HCT116 (cell line): ENCODE data around the gene SCAF1. TPM values are rescaled to one million over a fixed set of nuclear protein-coding genes. Genes with fewer than 3 reads are reported as not detected.

Source experiments
- ATAC-seq: fragments of 200-7000 bp; cut with Tn5 transposase; 2 replicates; pipeline ENCODE4 v1.9.1; 2020; ENCODE audit warnings: mild to moderate bottlenecking, moderate library complexity
- BruUV-seq: library from RNA; stranded (reverse); fragments of 400-500 nt; replicated peaks from 2 replicates; lab custom pipeline; 2021; lab: Mats Ljungman, UMichigan
- CTCF ChIA-PET: fragments of 300-600 bp; sonication (Branson Sonifier 250); formaldehyde crosslinking; loops from one replicate; lab custom pipeline; 2021; ENCODE audit warnings: antibody characterized with exemption; lab: Charles Lee
- POLR2A ChIA-PET: fragments of 300-600, 350-600 bp; sonication (Branson Sonifier 250); formaldehyde crosslinking; loops from one replicate; lab custom pipeline; 2021; ENCODE audit warnings: antibody characterized with exemption; lab: Charles Lee
- RAD21 ChIA-PET, 2 experiments: fragments of 300-600 bp; sonication (Branson Sonifier 250); formaldehyde crosslinking; loops; one replicate each; lab custom pipeline; 2023; ENCODE audit warnings: low total read pairs in 2 of 2; ENCODE audit not compliant: uncharacterized antibody in 2 of 2, unreplicated experiment in 2 of 2, low non-redundant PET in 1 of 2; lab: Charles Lee
- DNase-seq: peaks from one replicate; pipeline ENCODE4 v3.0.0-alpha.2; 2010; ENCODE audit warnings: low read depth, low spot score
- H2AFZ ChIP-seq: fragments of 200-600 bp; shearing (Covaris generic), sonication (generic); 2 replicates; pipeline ENCODE4 v1.6.1; 2017; ENCODE audit warnings: low read depth, mixed run types, mixed read lengths, antibody characterized with exemption, low read length; ENCODE audit not compliant: poor library complexity, severe bottlenecking
- H3K27ac ChIP-seq: 2 replicates; pipeline ENCODE4 v1.5.1; 2012; ENCODE audit warnings: low read depth, low read length
- H3K27me3 ChIP-seq: fragments of 200-600 bp; sonication (generic); 2 replicates; pipeline ENCODE4 v1.6.1; 2016; ENCODE audit warnings: mixed run types, low read length, mixed read lengths; ENCODE audit not compliant: insufficient read depth
- H3K36me3 ChIP-seq, 2 experiments: fragments of 200-500 bp in 1 of 2; fragments of 200-600 bp in 1 of 2; sonication (Bioruptor generic) in 1 of 2; sonication (generic) in 1 of 2; 2 replicates each; pipeline versions ENCODE4 v1.5.1 to v1.6.1; 2014 to 2016; ENCODE audit warnings: low read length in 2 of 2, inconsistent platforms in 1 of 2, mixed read lengths in 1 of 2, mixed run types in 1 of 2; ENCODE audit not compliant: insufficient read depth in 2 of 2, control insufficient read depth in 1 of 2
- H3K4me1 ChIP-seq, 2 experiments: fragments of 200-600 bp in 1 of 2; sonication (generic) in 1 of 2; 2 replicates each; pipeline versions ENCODE4 v1.5.1 to v1.6.1; 2012 to 2017; ENCODE audit warnings: low read length in 2 of 2, inconsistent platforms in 1 of 2, mild to moderate bottlenecking in 1 of 2, mixed read lengths in 1 of 2, mixed run types in 1 of 2, moderate library complexity in 1 of 2; ENCODE audit not compliant: insufficient read depth in 2 of 2, control insufficient read depth in 1 of 2
- H3K4me2 ChIP-seq: fragments of 200-600 bp; sonication (generic); 2 replicates; pipeline ENCODE4 v1.6.1; 2017; ENCODE audit warnings: mixed run types, low read length, mixed read lengths
- H3K4me3 ChIP-seq, 2 experiments: fragments of 200-600 bp in 1 of 2; sonication (generic) in 1 of 2; replicated peaks in 1 of 2; 2 replicates each; pipeline ENCODE4 v1.5.1; 2011 to 2016; ENCODE audit warnings: low read length in 2 of 2, control low read depth in 1 of 2, low read depth in 1 of 2, mild to moderate bottlenecking in 1 of 2, mixed read lengths in 1 of 2, mixed run types in 1 of 2
- H3K79me2 ChIP-seq: fragments of 200-600 bp; sonication (generic); 2 replicates; pipeline ENCODE4 v1.6.1; 2017; ENCODE audit warnings: mild to moderate bottlenecking, mixed run types, low read length, moderate library complexity, mixed read lengths; ENCODE audit not compliant: insufficient read depth
- H3K9ac ChIP-seq: fragments of 200-600 bp; sonication (generic); 2 replicates; pipeline ENCODE4 v1.6.1; 2016; ENCODE audit warnings: low read length, mixed read lengths
- H3K9me2 ChIP-seq: fragments of 200-600 bp; sonication (generic), shearing (Covaris generic); 2 replicates; pipeline ENCODE4 v1.6.1; 2017; ENCODE audit warnings: mixed run types, mild to moderate bottlenecking, moderate library complexity; ENCODE audit not compliant: insufficient read depth
- H3K9me3 ChIP-seq, 2 experiments: fragments of 200-500 bp in 1 of 2; fragments of 200-600 bp in 1 of 2; sonication (Bioruptor generic) in 1 of 2; sonication (generic) in 1 of 2; 2 replicates each; pipeline ENCODE4 v1.6.1; 2014 to 2017; ENCODE audit warnings: low read length in 2 of 2, mixed read lengths in 2 of 2, inconsistent platforms in 1 of 2, low read depth in 1 of 2, mild to moderate bottlenecking in 1 of 2, mixed run types in 1 of 2, moderate library complexity in 1 of 2; ENCODE audit not compliant: control insufficient read depth in 1 of 2, insufficient read depth in 1 of 2
- H4K20me1 ChIP-seq: fragments of 200-600 bp; sonication (generic), shearing (Covaris generic); 2 replicates; pipeline ENCODE4 v1.6.1; 2017; ENCODE audit warnings: mixed run types, mild to moderate bottlenecking, moderate library complexity; ENCODE audit not compliant: insufficient read depth
- ATF3 ChIP-seq: IDR thresholded peaks from 2 replicates; pipeline ENCODE4 v1.6.1; 2012
- CBX3 ChIP-seq: IDR thresholded peaks from 2 replicates; pipeline ENCODE4 v1.6.1; 2012; ENCODE audit warnings: low read depth
- CTCF ChIP-seq, 3 experiments: fragments of 200-600 bp in 1 of 3; sonication (generic) in 1 of 3; IDR thresholded peaks in 2 of 3; conservative IDR thresholded peaks in 1 of 3; 2 replicates each; pipeline ENCODE4 v1.5.1; 2012 to 2017; ENCODE audit warnings: low read depth in 2 of 3, low read length in 2 of 3, antibody characterized with exemption in 1 of 3, borderline replicate concordance in 1 of 3, control low read depth in 1 of 3, mild to moderate bottlenecking in 1 of 3, mixed read lengths in 1 of 3, mixed run types in 1 of 3, moderate library complexity in 1 of 3; ENCODE audit not compliant: insufficient read depth in 1 of 3
- EZH2 ChIP-seq: fragments of 200-600 bp; sonication (generic); IDR thresholded peaks from 2 replicates; pipeline ENCODE4 v1.6.1; 2017; ENCODE audit warnings: antibody characterized with exemption, mixed run types
- EZH2phosphoT487 ChIP-seq: fragments of 200-600 bp; IDR thresholded peaks from 2 replicates; pipeline ENCODE4 v1.6.1; 2018; ENCODE audit warnings: antibody characterized with exemption, borderline replicate concordance
- FOSL1 ChIP-seq: IDR thresholded peaks from 2 replicates; pipeline ENCODE4 v1.6.1; 2012; ENCODE audit warnings: low read depth
- POLR2AphosphoS5 ChIP-seq: IDR thresholded peaks from 2 replicates; pipeline ENCODE4 v1.6.1; 2011; ENCODE audit warnings: mild to moderate bottlenecking, low read depth, low read length, moderate library complexity
- SP1 ChIP-seq: IDR thresholded peaks from 2 replicates; pipeline ENCODE4 v1.6.1; 2012; ENCODE audit warnings: low read depth
- TCF7L2 ChIP-seq: IDR thresholded peaks from 2 replicates; pipeline ENCODE4 v1.7.0; 2011; ENCODE audit warnings: borderline replicate concordance, inconsistent platforms; ENCODE audit not compliant: insufficient read depth, insufficient read length; ENCODE audit errors: extremely low read depth
- YY1 ChIP-seq: IDR thresholded peaks from 2 replicates; pipeline ENCODE4 v1.6.1; 2011; ENCODE audit warnings: low read length, low read depth, moderate library complexity, mild to moderate bottlenecking; ENCODE audit not compliant: insufficient replicate concordance; ENCODE audit errors: extremely low read depth
- ZFX ChIP-seq: fragments of 450-650 bp; IDR thresholded peaks from 2 replicates; pipeline ENCODE4 v1.6.1; 2017
- intact Hi-C: fragments of 100-400 bp; cut with micrococcal nuclease; formaldehyde crosslinking; loops from 2 replicates; pipeline ENCODE4 v1.10.0; 2022
- total RNA-seq: library from RNA; stranded (reverse); gene quantifications from one replicate; pipeline ENCODE4 v1.2.1, GENCODE V29; 2021; ENCODE audit not compliant: unreplicated experiment

The SCAF1 gene
- total RNA-seq, 1 experiment from 2014 or later: 96.8 TPM

GRCh38 chr19:49629659-49630058 is 12.3 kb upstream of the SCAF1 start:
- Histone ChIP-seq H3K9me3 (no peaks in the 10 kb centered on the region), H3K4me3 (no peak overlapping the region), H3K4me1 (peaks cover 3 to 8% of the 10 kb centered on the region in 2 experiments; a peak in 2 of 4 replicates), H3K27me3 (no peaks in the 10 kb centered on the region), H3K9ac (no peak overlapping the region), H3K4me2 (no peak overlapping the region), H4K20me1 (no peaks in the 10 kb centered on the region), H2AFZ (no peak overlapping the region), H3K27ac (no peak overlapping the region), H3K9me2 (no peaks in the 10 kb centered on the region), H3K36me3 (peaks cover 0 to 2% of the 10 kb centered on the region in 2 experiments; a peak in 1 of 4 replicates), H3K79me2 (no peaks in the 10 kb centered on the region)
- intact Hi-C loops: no loop called here
- POLR2A ChIA-PET: interaction anchor here (2.9 kb wide), 1 partner anchor 11 kb away, joined by 13 read pairs; the partner anchor contains the start of gene RRAS
- no TSS peak for BruUV-seq
- RAD21 ChIA-PET: no interaction called here
- CTCF ChIA-PET: no interaction called here
- ATAC-seq: no peak
- TF ChIP-seq ZFX: no peak
- DNase-seq: no peak

GRCh38 chr19:49631014-49631588 is 10.9 kb upstream of the SCAF1 start:
- H3K9me3 ChIP-seq: no peaks in the 10 kb centered on the region
- H3K9ac ChIP-seq: no peak overlapping the region
- H3K36me3 ChIP-seq: peaks cover 0 to 2% of the 10 kb centered on the region in 2 experiments; a peak in 1 of 4 replicates
- ChIA-PET RAD21 (no interaction called here), POLR2A (interaction anchor here (2.9 kb wide), 1 partner anchor 9 kb away, joined by 13 read pairs; the partner anchor contains the start of gene RRAS), CTCF (interaction anchor here (1.1 kb wide), 1 partner anchor 20 kb away, joined by 3 read pairs; no protein-coding TSS in a partner anchor)
- DNase-seq: no peak
- intact Hi-C loops: no loop called here
- H3K9me2 ChIP-seq: no peaks in the 10 kb centered on the region
- H3K4me3 ChIP-seq: no peak overlapping the region
- TF ChIP-seq POLR2AphosphoS5 (no peak), CTCF (IDR thresholded peaks at IDR 0.05 in 2 of 3, conservative IDR thresholded peaks at IDR 0.05 in 1 of 3; ENCODE audit: borderline replicate concordance in 1 of 3, insufficient read depth in 1 of 3, low read depth in 2 of 3, low read length in 2 of 3) (no peak), TCF7L2 (no peak), EZH2 (no peak), SP1 (no peak), CBX3 (no peak), ATF3 (no peak), FOSL1 (no peak), EZH2phosphoT487 (no peak), YY1 (no peak)
- H3K4me2 ChIP-seq: no peak overlapping the region
- peaks cover 3 to 12% of the 10 kb centered on the region in 2 experiments; a peak in 2 of 4 replicates for H3K4me1 ChIP-seq
- ATAC-seq: 0 out of 2 replicates have a peak, but pooled peaks have one; percentile 15
- no peaks in the 10 kb centered on the region for H3K27me3 ChIP-seq
- H2AFZ ChIP-seq: no peak overlapping the region
- BruUV-seq: TSS peak; percentile 40
- no peaks in the 10 kb centered on the region for H4K20me1 ChIP-seq
- H3K27ac ChIP-seq: no peak overlapping the region
- H3K79me2 ChIP-seq: no peaks in the 10 kb centered on the region
